Activated effector memory CD4-positive, alpha-beta T cell treated with Interleukin-2 at 50 U/mL for 16 hours (primary cell): ENCODE data around the gene POLR1E.
"Not testable (repeated sequence)": the region's sequence is repeated elsewhere in the genome, so short reads cannot be mapped to it uniquely, and the experiment has no call there.

Experiments
- DNase-seq: peaks from one replicate; pipeline ENCODE4 v3.0.0-alpha.2; 2020

The POLR1E gene

DNA sequence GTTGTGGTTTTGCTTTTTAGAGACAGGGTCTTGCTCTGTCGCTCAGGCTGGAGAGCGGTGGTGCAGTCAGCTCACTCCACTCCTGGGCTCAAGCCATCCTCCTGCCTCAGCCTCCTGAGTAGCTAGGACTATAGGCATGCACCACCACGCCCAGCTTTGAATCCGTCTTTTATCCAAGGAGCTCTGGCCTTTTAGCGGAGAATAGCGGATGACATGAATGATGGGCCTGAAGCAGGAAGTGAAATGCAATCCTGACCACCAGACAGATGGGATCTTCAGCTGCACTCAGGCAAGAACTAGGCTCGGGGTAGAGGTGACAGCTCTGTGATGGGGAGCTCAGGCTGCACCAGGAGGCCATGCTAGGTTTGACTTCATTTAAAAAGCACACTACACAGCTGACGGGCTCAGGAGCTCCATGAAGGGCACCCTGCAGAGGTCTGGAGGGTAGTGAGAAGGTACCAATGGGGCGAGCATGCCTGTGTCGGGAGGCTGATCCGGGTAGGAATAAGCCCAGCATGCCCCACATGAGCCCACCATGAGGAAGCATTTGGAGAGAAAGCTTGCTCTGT lies 21.9 kb downstream of the POLR1E start:
- no peak for DNase-seq

DNA sequence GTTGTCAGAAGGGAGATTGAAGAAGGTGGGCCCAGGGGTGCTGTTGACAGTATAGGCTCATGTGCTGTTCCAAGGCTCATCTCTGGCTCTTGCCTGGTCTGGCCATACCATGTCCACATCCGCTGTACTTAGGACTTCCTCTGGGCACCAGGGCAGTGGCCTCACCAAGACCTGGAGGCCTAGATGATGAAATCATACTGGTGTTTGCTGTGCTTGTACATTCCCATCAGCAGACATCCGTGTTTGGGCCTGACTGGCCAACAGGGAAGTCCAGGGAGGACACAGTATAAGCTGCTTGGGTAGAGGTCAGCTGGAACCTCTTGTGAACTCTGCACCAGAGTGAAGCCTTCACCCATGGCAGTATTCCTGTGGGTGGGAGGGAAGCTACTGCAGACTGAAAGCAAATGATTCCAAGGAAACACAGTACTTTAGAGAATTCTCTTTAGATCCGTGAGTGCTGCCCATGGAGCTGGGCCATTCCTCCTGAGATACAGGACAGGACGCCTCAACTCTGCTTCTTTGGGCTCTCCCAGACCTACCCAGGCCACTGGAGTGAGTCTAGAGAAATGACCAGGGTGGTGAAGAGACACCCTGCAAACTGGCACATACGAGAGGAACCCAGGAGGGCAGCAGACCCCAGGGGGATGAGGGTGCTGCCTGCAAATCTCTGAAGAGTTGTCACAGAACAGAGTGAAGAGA lies 22.5 kb downstream of the POLR1E start:
- DNase-seq, result no peak

DNA sequence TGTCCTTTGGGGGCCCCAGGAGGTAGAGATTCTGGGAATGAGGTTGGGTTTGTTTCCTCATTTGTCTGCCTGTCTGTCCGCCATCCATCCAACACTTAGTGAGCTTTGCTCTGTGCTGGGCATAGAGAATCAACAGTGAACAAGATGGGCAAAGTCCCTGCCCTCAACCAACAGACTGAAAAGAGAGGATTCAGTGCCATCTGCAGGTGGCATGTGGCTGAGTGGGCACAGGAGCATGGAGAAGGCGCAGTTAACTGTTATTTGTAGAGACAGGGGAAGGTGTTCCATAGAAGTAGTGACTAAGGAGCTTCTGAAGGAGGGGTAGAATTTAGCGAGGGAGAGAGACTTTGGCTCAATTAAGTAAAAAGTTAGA lies 23.1 kb downstream of the POLR1E start:
- no peak for DNase-seq

DNA sequence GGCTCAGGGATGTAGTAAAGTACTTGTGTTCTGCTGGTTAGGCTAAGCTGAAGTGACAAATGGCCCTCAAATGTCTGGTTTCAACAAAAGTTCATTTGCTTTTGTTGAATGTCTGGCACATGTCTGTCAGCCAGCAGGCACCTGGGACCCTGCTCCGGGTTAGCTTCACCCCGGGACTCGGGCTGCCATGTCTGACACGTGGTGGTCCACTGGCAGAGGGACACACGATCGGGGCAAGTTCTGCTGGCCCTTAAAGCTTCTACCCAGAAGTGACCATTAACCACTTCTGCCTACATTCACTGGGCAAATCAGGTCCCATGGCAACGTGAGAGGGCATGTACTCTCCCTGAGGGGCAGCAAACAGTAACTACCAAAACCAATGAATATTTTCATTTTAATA lies 23.8 kb downstream of the POLR1E start:
- DNase-seq, result no peak

DNA sequence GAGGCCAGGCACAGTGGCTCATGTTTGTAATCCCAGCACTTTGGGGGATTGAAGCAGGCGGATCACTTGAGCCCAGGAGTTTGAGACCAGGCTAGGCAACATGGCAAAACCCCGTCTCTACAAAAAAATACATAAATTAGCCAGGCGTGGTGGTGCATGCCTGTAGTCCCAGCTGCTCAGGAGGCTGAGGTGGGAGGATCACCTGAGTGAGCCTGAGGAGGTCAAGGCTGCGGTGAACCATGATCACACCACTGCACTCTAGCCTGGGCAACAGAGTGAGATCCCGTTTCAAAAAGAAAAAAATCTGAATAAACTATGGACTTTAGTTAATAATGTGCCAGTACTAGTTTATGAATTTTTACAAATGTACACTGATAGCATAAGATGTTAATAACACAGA lies 24.3 kb downstream of the POLR1E start:
- DNase-seq, result not testable (repeated sequence)

DNA sequence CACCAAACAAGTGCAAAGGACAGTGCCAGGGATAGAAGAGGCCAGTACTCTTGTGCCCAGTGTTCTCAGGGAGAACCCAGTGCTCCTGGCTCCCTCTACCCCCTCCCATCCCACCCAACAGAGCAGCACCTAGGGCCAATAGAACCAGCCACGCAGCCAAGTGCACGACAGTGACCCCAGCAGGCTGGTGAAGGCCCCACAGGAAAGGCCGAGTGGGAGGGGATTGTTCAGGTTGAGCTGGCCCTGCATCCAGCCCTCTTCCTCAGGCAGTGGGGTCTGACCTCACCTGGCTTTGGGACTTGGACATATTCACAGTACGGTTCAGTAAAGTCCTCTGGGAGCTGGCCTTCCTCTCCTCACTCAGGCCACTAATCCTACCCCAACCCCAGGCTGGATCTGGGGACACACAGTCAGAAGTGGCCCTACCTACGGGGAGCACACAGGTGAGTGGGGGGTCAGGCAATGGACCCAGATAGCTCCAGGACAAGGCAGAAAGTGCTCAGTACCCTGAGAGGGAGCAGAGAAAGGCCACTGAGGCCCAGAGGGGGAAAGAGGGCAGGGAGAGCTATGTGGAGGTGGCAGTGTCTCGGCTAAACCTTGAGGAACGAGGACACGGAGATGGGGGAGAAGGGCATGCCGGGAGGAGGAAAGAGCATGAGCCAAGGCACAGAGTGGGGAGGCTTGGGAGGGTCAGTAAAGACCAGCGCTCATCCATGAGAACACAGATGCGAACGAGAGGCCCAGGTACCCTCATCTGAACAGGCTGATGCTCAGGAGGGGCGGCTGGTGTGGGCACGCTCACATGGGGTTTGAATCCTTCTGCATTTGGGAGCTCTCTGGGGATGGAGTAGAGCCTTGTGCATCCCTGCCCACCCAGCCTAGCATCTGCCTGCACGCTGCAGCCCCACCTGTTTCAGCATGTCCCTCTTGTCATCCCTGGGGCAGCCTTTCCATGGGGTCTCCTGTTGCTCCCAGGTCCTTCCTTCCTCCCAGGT lies 25.6 kb downstream of the POLR1E start:
- no peak for DNase-seq

DNA sequence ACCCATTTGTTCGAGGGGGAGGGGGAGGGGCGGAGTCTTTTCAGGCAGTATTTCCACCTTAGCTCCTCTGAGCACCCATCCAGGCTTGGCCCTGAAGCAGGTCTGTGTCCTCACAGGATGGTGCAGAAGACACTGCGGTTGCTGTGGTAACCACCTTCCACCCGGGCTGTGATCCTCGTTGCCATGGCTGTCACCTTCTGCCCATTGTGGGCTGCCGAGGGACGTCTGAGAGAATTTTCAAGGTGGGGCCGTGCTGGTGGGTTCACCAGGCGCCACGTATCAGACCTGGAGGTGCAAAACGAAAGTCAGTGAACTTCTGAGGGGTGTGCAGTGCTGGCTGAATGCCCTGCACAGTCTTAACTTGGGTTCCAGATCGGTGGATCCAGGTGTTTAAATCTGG lies 26.7 kb downstream of the POLR1E start:
- DNase-seq, result no peak

DNA sequence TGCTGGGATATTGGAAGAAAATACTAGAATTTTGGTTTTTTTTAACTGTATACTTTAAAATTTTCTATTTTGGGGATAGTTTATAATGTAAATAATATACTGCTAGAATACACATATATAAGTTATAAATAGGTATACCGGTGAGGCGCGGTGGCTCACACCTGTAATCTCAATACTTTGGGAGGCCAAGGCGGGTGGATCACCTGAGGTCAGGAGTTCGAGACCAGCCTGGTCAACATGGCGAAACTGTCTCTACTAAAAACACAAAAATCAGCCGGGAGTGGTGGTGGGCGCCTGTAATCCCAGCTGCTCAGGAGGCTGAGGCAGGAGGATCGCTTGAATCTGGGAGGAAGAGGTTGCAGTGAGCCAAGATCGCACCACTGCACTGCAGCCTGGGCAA lies 28.7 kb downstream of the POLR1E start:
- not testable (repeated sequence) for DNase-seq

DNA sequence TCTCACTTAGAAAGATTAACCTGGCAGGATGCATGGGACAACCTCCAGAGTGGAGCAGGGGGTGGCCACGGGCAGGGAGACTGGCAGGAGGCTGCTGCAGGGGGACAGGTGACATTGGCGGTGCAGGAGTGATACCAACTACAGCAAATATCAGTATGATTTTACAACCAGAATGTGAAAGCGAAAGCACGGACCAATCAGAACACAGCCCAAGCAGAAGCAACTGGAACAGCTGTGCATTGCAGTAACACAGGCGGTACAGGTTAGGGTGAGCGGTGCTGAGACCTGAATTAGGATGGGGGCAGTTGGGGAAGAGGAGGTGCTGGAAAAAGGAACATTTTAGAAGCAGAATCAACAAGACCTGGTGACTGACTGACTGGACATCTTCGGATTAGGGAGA lies 29.3 kb downstream of the POLR1E start:
- no peak for DNase-seq

DNA sequence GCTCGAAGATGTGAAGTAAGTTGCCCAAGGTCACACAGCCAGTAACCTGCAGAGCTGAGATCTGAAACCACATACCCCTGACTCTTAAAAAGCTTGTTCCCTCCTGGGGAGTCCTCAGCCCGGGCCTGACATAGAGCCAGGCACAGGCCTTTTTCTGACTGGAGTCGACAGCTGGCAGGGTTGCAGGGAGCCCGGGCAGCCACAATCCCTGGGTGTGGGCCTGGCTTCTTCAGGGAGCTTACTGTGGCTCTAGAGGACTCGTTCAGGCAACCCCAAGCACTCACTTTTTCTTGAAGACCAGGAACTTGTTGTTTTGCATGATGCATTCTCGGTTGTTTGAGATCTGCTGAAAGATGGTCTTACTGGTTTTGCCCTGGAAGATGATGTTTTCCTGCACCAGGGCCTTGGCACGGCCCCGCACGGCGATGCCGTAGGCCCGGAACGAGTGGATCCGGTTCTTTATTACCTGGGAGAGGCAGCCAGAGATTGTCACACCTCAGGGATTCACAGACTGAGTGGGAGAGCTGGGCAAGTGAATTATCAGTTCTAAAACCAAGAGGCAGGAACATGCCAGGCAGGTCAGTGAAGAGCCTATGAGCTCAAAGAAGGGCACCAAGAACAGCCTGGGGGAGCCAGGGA lies 30.0 kb downstream of the POLR1E start:
- no peak for DNase-seq

DNA sequence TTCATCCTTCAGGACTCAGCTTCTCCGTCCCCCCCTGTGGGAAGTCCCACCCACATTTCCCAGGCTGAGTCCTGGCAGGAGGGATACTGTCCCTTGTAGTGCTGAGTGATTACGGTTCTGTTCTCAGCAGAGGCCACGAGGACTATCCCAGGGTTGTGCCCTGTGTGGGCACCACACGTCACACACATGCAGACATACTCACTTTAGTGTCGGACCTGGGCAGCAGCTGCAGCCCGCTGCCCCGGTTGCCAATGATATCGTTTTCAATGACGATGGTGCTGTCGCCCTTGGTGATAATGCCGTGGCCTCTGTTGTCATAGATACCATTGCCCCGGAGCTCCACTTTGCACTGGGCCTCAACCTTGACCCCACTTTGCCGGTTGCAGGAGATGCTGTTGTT lies 32.2 kb downstream of the POLR1E start:
- no peak for DNase-seq

DNA sequence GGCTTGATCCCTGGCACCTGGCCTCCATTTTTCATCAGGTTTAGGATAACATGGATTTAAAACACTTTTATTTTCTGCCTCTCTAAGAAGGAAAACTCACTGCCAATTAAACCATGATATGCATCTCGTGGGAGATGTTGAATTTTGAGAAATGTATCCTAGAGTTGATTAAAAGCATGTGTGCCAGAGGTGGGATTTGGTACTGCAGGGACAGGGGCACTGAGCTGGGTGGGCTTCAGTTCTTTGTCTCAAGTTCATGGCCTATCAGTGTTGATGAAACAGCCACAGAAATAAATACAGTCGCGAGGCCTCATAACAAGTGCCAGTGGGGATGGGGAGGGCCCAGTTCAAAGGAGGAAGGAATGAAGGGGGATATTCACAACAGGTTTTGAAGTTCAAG lies 34.9 kb downstream of the POLR1E start:
- DNase-seq, result no peak

DNA sequence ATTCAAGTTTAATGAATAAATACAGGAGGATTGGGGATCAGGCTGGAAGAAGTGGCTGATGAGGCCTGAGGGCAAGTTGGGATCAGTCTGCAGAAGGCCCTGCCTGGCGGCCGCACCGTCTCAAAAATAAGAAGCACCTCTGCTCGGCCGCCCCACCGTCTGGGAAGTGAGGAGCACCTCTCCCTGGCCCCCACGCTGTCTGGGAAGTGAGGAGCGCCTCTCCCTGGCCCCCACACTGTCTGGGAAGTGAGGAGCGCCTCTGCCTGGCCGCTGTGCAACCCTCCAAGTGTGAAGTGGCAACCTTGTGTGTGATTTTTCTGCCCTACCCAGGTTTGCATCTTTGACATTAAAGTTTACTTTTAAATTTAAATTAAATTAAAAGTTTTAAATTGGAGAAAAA lies 35.4 kb downstream of the POLR1E start:
- no peak for DNase-seq

DNA sequence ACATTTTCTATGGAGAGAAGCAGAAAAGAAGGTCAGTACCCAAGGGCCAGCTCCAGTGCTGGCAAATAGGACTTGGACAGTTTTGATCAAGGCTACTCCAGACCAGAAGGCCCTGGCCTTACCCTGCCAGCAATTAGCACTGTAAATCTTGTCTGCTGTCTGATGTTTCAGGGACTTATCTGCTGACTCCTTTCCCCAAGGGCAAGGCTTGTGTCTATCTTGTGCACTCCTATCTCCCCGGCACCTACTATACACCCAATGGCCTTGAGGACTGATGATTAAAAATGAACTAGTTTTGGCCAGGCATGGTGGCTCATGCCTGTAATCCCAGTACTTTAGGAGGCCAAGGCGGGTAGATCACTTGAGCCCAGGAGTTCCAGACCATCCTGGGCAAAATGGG lies 37.2 kb downstream of the POLR1E start:
- no peak for DNase-seq

DNA sequence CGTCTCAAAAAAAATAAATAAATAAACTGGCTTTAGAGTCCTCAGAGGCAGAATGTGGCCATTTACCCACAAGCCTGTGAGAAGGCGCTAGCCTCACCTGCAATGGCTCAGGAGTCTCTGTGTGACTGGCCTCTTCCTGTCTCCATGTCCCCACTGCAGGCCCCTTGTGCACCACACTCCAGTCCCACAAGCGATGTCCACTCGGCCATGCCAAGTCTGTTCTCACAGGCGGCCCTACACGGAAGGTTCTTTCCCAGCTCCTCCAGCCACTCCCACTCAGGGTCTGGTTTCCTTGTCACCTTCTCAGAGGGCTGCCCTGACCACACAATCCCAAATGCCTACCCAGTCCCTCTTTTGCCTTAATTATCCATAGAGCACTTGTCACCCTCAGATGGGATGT lies 38.2 kb downstream of the POLR1E start:
- DNase-seq, result no peak

DNA sequence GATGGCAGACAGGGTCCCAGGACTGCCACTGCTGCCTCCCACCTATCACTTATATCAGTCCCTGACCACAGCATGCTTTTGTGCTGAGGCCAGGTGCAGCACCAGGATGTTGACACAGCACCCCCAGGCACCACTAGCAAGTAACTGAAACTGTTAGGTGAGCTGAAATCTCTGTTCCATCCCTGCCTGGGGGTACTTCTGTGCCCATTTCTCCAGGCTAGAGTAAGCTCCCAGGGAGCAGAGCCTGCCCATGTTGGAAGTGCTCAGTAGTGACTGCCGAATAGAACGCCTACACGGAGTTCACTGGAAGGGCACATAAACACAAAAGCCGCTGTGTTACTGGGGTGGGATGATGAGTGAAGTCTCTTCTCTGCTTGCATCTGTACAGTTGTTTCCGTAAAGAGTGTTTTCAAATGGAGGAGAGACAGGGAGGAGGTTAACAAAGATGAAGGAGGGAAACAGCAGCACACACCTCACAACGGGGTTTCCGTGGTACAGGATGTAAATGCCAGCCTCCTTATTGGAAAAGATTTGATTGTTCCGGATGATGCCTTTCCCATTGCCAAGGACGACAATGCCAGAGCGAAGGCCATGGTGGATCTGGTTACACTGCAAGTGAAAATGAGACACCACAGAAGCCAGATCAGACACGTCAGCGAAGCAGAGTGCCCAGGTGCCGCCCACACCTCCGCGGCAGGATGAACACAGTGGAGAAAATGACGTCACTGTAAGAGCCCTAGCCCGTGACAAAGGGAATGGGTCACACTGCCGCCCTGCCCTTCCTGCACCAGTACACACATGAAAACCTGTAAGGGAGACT lies 43.1 kb downstream of the POLR1E start:
- peak; percentile 70 for DNase-seq

DNA sequence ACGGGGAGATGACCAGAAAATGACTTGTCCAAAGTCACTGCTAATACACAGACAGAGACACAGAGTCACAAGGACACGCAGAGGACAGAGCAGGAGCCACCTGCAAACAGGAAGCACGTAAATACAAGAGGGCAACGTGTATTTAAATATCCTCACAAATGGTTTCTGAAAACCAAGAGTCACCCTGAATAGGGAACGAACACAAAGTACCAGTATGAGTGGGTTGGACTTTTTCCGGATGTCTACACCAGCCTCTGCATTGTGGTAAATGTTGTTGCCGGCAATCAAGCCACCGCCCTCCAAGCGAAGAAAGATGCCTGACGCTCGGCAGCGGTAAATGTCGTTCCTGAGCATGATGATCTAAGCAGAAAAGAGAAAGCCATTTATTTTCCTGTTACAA lies 46.0 kb downstream of the POLR1E start:
- DNase-seq, result peak; percentile 50

DNA sequence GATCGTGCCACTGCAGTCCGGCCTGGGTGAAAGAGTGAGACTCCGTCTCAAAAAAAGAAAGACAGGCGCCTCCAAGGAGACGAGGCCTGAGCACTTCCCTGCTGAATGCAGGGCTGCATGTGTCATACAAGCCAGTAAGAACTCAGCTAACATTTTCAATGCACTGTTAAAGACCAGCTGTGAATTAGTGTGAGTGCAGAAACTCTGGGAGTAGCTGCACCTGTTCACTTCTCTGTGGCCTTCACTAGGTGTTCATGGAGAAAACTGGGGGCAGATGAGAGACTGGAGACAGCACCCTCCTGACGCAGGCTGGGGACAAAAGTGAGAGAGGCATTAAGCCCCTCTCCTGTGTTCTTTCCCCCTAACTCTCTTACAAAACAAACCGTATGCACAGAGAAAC lies 48.7 kb downstream of the POLR1E start:
- no peak for DNase-seq

DNA sequence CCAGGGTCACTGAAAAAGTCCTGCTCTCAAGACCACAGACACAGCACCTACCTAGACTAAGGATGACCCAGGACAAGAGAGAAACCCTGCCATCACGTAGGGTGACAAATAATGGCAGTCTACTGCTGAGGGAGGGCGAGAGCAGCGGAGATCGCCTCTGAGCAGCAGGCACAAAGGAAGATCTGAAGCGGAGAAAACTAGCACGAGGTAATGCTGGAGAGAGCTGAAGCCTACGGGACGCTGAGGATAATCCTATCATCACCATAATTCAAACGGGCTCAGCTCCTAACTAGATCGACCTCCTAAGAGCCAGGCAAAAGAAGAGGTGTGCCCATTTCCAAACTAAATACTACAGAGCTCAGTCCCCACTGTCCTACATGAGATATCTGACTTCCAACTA lies 49.2 kb downstream of the POLR1E start:
- no peak for DNase-seq

DNA sequence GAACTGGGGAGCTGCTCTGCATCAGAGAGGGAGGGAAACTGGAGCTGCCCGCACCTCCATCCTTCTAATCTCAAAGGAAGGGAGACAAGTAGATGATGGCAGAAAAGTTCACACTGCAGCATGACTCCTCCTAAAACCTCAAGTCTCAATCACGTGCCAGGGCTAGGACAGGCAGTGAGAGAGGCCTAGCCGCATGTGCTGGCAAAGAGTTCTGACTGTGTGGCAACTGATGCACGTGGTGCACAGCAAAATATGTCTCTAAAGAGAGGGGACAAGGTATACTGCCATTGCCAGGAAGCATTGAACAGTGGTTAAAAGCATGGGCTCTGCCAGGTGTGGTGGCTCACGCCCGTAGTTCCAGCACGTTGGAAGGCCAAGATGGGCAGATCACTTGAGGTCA lies 52.4 kb downstream of the POLR1E start:
- no peak for DNase-seq

DNA sequence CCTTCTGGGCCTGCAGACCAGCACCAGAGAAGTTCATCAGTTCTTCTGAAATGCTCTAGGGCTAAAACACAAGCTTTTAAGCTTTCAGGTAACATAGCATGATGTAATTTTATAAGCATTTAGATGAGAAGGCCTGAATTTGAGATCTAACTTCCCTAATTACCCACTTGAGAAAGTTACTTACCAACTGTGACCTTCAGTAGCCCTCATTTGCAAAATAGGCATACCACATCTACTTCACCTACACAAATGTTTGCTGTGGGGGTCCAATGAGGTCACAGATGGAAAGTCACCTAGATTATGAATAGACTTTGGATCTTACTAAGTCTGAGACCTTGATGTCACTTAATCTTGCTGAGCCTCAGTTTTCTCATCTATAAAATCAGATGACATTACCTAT lies 53.9 kb downstream of the POLR1E start:
- no peak for DNase-seq

DNA sequence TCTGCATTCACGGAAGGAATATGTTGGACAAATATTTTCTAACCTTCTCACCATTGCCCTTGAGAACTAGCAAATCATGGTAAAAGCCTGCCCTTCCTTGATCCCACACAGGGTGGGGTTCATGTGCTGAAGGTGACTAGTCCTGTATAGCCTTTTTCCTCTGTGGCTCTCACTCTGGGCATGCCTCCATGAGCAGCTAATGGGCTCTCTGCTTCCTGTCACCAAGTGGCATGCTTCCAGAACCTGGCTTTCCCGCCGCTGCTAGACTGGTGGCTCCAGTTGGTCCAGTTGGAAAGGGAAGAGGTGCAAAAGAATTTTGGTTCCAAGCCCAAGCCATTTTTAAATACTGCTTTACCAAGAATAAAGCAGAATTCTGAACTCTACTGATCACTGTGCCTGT lies 54.9 kb downstream of the POLR1E start:
- no peak for DNase-seq

DNA sequence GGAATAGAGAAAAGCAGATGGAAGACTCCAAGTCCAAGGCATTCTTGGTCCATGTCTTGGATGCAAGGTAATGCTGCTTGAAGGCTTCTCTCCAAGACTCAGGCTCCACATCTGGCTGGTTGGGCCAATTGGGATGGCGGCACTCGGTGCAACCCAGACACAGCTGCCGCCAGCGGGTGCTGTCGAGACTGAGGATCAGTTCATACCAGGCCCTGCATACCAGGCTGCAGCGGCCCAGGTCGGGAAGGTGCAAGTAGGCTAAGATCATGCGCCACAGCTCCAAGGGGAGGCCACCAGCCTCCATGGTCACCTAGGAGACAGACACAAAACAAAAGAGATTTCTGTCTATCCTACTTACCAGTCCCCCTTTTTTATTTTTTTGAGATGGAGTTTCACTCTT lies 55.7 kb downstream of the POLR1E start:
- no peak for DNase-seq
